Osteoblast (primary cell): Measurements from ENCODE around the gene TIAL1. TPM values are rescaled to one million over a fixed set of nuclear protein-coding genes. Genes with fewer than 3 reads are reported as not detected.

Experiments used
- DNase-seq: peaks from one replicate; pipeline ENCODE4 v3.0.0; 2011; ENCODE audit warnings: low spot score, mixed read lengths; ENCODE audit not compliant: insufficient read length; ENCODE audit errors: missing footprints
- H2AFZ ChIP-seq: 2 replicates; pipeline ENCODE4 v1.6.0; 2011; ENCODE audit warnings: mild to moderate bottlenecking, low read length
- H3K27ac ChIP-seq: 2 replicates; pipeline ENCODE4 v1.5.1; 2011; ENCODE audit warnings: mild to moderate bottlenecking, low read depth, low read length, moderate library complexity
- H3K27me3 ChIP-seq: 2 replicates; pipeline ENCODE4 v1.6.0; 2012; ENCODE audit warnings: mild to moderate bottlenecking, control low read depth, inconsistent platforms, low read length, moderate library complexity; ENCODE audit not compliant: insufficient read depth
- H3K36me3 ChIP-seq: 2 replicates; pipeline ENCODE4 v1.5.1; 2011; ENCODE audit warnings: mild to moderate bottlenecking, low read length, control low read depth, moderate library complexity; ENCODE audit not compliant: insufficient read depth
- H3K4me1 ChIP-seq: 2 replicates; pipeline ENCODE4 v1.5.1; 2011; ENCODE audit warnings: mild to moderate bottlenecking, low read length, control low read depth, moderate library complexity; ENCODE audit not compliant: insufficient read depth
- H3K4me2 ChIP-seq: 2 replicates; pipeline ENCODE4 v1.6.0; 2011; ENCODE audit warnings: mild to moderate bottlenecking, low read length; ENCODE audit not compliant: insufficient read depth
- H3K4me3 ChIP-seq: fragments of 200-600 bp; sonication (generic); 3 replicates; pipeline ENCODE4 v1.5.1; 2012; ENCODE audit warnings: mild to moderate bottlenecking, low read length, inconsistent platforms; ENCODE audit not compliant: insufficient read depth
- H3K79me2 ChIP-seq: 2 replicates; pipeline ENCODE4 v1.6.0; 2012; ENCODE audit warnings: mild to moderate bottlenecking, low read length, control low read depth, inconsistent platforms; ENCODE audit not compliant: insufficient read depth
- H3K9me3 ChIP-seq: 2 replicates; pipeline ENCODE4 v1.5.1; 2011; ENCODE audit warnings: low read depth, low read length, control low read depth
- H4K20me1 ChIP-seq: 2 replicates; pipeline ENCODE4 v1.6.0; 2012; ENCODE audit warnings: mild to moderate bottlenecking, low read length, control low read depth; ENCODE audit not compliant: insufficient read depth
- total RNA-seq: library from RNA; depleted of rRNA; stranded (reverse); fragments of >200 nt; gene quantifications from 2 replicates; pipeline ENCODE4 v1.2.3, GENCODE V29; 2012
- TF ChIP-seq, protein P1 (sequence below): IDR thresholded peaks from 2 replicates; pipeline ENCODE4 v1.5.1; 2011; ENCODE audit warnings: mild to moderate bottlenecking, low read depth, low read length, moderate library complexity; ENCODE audit errors: extremely low read depth

Gene TIAL1
- total RNA-seq, 1 donor = 53.6 TPM

- TF ChIP-seq, protein P1, sequence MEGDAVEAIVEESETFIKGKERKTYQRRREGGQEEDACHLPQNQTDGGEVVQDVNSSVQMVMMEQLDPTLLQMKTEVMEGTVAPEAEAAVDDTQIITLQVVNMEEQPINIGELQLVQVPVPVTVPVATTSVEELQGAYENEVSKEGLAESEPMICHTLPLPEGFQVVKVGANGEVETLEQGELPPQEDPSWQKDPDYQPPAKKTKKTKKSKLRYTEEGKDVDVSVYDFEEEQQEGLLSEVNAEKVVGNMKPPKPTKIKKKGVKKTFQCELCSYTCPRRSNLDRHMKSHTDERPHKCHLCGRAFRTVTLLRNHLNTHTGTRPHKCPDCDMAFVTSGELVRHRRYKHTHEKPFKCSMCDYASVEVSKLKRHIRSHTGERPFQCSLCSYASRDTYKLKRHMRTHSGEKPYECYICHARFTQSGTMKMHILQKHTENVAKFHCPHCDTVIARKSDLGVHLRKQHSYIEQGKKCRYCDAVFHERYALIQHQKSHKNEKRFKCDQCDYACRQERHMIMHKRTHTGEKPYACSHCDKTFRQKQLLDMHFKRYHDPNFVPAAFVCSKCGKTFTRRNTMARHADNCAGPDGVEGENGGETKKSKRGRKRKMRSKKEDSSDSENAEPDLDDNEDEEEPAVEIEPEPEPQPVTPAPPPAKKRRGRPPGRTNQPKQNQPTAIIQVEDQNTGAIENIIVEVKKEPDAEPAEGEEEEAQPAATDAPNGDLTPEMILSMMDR = no peak
- Histone ChIP-seq H3K27me3 (no peaks in the 10 kb centered on the region), H4K20me1 (peaks cover 26% of the 10 kb centered on the region), H3K27ac (no peak within 1 kb of the TSS), H3K4me2 (peak within 1 kb of the TSS; percentile 88), H3K9me3 (no peaks in the 10 kb centered on the region), H3K79me2 (peaks cover 45% of the 10 kb centered on the region), H3K4me1 (peaks cover 25% of the 10 kb centered on the region), H3K36me3 (no peaks in the 10 kb centered on the region), H3K4me3 (peak within 1 kb of the TSS; percentile 84), H2AFZ (peak within 1 kb of the TSS; percentile 74)
- peak; percentile 97 for DNase-seq
Observed at GRCh38 chr10:119542357-119542987, 54.3 kb downstream of the TIAL1 start, which contains the start of gene RGS10. Gene RGS10, minus strand, starts transcription at chr10:119542719. Its CDS starts 81 bp downstream, at chr10:119542638.

GRCh38 chr10:119541459-119542356 lies 55.1 kb downstream of the TIAL1 start:
- H3K4me1 ChIP-seq = peaks cover 25% of the 10 kb centered on the region
- TF ChIP-seq, protein P1 = no peak
- no peak overlapping the region for H3K27ac ChIP-seq
- H3K4me2 ChIP-seq = peak overlapping the region; percentile 88
- H4K20me1 ChIP-seq = peaks cover 26% of the 10 kb centered on the region
- H3K36me3 ChIP-seq = no peaks in the 10 kb centered on the region
- DNase-seq = peak; percentile 32
- H3K27me3 ChIP-seq = no peaks in the 10 kb centered on the region
- peak overlapping the region; percentile 74 for H2AFZ ChIP-seq
- no peaks in the 10 kb centered on the region for H3K9me3 ChIP-seq
- peak overlapping the region; percentile 84 for H3K4me3 ChIP-seq
- peaks cover 48% of the 10 kb centered on the region for H3K79me2 ChIP-seq

DNA sequence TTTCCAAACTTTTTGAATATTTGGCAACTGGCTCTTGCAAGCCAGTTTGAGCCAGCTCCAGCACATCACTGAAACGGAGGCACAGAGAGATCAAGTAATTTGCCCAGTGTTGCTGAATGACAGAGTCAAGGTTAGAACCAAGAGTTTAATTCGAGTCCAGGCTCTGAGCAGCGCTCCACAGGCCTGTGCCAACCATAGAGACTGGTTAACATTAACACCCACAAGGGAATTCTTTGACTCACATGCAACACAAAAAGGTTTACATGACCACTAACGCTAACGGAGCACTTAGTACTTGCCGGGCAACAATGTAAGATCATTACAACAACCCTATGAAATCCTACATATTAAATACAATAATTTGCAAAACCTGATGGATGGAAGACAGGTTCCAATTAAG lies 55.7 kb downstream of the TIAL1 start:
- Histone ChIP-seq H3K79me2 (peaks cover 54% of the 10 kb centered on the region), H2AFZ (no peak overlapping the region), H4K20me1 (peaks cover 30% of the 10 kb centered on the region), H3K4me1 (peaks cover 25% of the 10 kb centered on the region), H3K9me3 (no peaks in the 10 kb centered on the region), H3K4me3 (peak overlapping the region; percentile 84), H3K36me3 (no peaks in the 10 kb centered on the region), H3K27me3 (no peaks in the 10 kb centered on the region), H3K4me2 (peak overlapping the region; percentile 88), H3K27ac (no peak overlapping the region)
- TF ChIP-seq, protein P1 = no peak
- peak; percentile 91 for DNase-seq

GRCh38 chr10:119540038-119540437 lies 56.7 kb downstream of the TIAL1 start:
- Histone ChIP-seq H2AFZ (no peak overlapping the region), H3K27ac (no peak overlapping the region), H3K9me3 (no peaks in the 10 kb centered on the region), H4K20me1 (peaks cover 38% of the 10 kb centered on the region), H3K4me1 (peaks cover 32% of the 10 kb centered on the region), H3K36me3 (no peaks in the 10 kb centered on the region), H3K4me3 (no peak overlapping the region), H3K4me2 (no peak overlapping the region), H3K27me3 (no peaks in the 10 kb centered on the region), H3K79me2 (peaks cover 56% of the 10 kb centered on the region)
- TF ChIP-seq, protein P1 = no peak
- no peak for DNase-seq
